NCI-H146 treated with DMSO at 0.1 percent for 48 hours (cell line): ENCODE results near the gene MAP7D1.

ENCODE experiments used
- DNase-seq: peaks from one replicate; lab custom pipeline; 2025; ENCODE audit not compliant: unreplicated experiment; lab: John Stamatoyannopoulos, UW

Gene MAP7D1

GRCh38 chr1:36155408-36156328 lies at the start of gene MAP7D1:
TSS of gene MAP7D1 (plus strand) at chr1:36156160. CDS start at chr1:36156418, 258 bp downstream.
- DNase-seq = peak; percentile 15

DNA sequence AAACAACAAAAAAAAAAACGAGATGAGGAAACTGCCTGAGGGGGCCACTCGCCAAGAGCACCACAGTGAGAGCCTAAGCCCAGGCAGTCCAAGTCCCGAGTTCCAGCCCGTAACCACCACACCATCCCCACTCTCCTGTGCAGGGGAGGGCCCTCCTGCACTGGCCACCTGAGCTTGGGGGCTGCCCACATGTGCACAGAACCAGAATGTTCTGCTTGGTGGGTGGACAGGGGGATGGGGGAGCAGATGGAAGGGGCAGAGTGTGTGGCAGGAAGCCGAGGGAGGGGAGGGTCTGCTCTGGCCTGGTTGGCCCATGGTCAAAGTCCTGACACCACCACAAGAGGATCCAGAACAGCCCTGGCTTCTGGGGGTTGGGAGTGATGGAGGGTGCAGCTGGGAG lies 49.7 kb upstream of the MAP7D1 start:
- no peak for DNase-seq

- no peak for DNase-seq
Observed at GRCh38 chr1:36107394-36107793, 48.6 kb upstream of the MAP7D1 start.

- no peak for DNase-seq
Observed at GRCh38 chr1:36108314-36108713, 47.6 kb upstream of the MAP7D1 start.

DNA sequence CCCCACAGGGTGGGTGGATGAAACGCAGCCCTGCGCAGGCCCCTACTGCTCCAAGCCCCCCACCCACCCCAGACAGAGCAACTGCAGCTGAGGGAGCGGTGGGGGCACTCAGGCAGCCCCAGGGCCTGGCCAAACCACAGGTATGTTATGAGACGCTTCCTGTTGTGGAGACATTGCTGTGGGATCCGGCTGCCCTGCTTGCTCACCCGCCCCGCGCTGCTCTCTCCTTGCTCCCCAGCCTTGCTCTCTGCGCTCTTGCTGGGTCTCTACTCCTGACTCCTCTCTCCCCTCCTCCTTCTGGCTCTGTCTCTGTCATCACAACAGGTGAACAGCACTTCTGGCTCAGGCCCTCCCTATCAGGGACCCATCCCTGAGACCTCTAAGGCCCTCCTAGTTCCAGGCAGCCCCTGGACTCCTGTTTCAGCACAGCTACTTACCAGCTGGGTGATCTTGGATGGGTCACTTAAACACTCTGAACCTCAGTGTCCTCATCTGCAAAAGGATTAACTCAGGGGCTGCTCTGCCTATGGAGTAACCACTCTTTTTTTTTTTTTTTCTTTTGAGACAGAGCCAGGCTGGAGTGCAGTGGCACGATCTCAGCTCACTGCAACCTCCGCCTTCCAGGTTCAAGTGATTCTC lies 46.8 kb upstream of the MAP7D1 start:
- DNase-seq = no peak

DNA sequence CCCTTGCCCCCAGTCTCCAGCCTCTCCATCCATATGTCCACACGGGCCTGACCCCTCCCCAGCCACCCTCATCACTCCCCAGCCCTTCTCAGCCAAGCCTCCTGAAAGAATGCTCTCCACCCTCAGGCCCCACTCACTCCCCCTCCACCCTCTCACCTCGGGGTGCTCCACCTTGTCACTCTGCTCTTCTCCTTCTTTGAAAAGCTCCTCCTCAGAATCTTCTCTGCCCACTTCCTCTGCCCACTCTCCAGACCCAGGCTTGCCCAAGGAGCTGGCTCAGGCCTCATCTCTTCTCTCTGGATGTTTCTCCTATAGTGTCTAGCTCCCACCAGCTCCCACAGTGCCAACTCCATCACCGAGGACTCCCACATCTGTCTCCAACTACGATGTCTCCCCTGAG lies 44.8 kb upstream of the MAP7D1 start:
- no peak for DNase-seq

DNA sequence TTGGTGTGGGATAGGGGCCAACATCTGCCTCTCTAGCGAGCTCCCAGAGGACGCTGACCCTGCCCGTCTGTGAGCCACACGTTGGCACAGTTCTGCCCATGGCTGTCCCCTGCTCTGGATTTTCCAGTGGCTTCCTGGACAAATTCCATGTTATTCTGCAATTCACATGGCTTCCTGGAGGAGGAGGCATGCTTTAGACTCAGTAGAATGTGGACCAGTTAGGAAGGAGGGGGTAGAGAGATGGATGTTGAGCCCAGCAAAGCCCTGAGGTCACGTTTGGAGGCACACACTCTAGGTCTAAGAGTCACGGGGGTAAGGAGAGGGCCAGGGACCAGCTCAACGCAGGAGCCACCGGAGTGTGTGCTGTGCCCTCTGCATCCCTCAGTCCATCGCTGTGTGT lies 43.1 kb upstream of the MAP7D1 start:
- no peak for DNase-seq

DNA sequence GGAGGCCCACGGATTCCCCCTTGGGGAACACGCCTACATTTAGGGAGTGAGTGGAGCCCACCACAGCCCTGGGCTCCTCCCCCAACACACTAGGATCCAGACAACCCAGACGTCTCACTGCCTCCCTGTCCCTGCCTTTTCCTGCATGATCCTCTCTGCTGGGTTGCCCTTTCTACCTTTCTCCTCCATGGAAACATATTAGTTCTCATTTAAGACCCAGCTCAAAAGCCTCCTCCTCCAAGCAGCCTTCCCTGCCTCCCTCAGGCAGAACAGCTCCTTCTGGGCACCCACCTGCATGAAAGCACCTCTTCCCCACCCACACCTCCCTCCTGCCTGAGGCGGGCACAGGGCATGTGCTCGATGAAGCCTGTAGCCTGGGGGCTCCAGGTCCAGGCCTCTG lies 41.6 kb upstream of the MAP7D1 start:
- no peak for DNase-seq

DNA sequence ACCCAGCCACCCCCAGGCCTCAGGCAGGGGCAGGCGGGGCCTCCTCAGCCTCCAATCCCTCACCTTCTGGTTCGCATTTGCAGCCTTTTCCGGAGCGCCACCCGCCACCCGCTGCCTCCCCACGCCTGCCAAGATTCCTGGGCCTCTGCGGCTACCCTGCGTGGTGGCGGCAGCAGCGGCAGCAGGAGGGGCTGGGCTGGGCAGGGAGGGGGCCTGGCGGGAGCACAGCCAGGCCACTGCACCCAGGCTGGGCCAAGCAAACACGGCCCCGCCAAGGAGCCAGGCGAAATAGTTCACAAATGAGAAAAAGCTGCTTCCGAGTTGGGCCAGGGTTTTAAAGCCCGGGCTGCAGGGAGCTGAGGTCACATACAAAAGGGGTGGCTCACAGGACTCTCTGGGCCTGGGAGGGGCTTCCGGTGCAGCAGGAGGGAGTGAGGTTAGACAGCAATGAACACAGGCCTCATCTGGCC lies 40.7 kb upstream of the MAP7D1 start:
- DNase-seq = no peak

- no peak for DNase-seq
Observed at GRCh38 chr1:36115931-36116330, 40.0 kb upstream of the MAP7D1 start.

DNA sequence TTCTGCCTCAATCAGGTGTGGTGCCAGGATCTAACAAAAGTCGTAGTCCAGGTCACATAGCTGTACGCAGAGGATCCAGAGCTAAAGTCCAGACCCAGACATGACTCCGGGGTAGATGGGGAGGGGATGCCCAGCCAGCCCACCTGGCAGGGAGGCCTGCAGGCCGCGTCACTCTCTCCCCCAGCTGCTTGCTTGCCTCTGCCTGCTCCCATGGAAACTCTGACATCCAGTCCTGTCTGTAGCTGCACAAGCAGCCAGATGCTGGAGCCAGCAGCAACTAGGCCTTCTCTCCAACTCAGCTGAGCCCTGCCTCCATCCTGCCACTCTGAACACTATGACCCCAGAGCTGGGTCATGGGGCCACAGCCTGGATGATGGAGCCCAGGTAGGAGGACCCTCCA lies 39.1 kb upstream of the MAP7D1 start:
- DNase-seq = no peak

- no peak for DNase-seq
Observed at GRCh38 chr1:36118447-36119204, 37.3 kb upstream of the MAP7D1 start.

DNA sequence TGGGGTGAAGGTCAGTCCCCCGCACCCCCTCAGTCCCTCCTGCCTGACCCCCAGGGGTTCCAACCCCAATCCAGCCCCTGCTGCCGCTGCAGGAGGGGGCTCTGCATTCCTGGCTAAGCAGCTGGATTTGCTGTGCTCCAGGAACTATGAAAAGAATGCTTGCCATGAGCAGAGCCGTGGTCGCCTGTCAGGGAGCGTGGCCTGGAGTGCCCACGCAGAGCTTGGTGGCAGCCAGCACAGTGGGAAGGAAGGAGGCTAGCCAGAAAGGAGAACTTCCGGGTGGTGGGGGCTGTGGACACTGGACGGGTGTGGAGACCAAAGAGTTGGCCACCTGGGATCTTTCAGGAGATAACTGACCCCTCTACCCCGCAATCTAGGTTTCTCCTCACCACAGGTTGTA lies 36.5 kb upstream of the MAP7D1 start:
- no peak for DNase-seq

- no peak for DNase-seq
Observed at GRCh38 chr1:36122062-36123030, 33.6 kb upstream of the MAP7D1 start.

DNA sequence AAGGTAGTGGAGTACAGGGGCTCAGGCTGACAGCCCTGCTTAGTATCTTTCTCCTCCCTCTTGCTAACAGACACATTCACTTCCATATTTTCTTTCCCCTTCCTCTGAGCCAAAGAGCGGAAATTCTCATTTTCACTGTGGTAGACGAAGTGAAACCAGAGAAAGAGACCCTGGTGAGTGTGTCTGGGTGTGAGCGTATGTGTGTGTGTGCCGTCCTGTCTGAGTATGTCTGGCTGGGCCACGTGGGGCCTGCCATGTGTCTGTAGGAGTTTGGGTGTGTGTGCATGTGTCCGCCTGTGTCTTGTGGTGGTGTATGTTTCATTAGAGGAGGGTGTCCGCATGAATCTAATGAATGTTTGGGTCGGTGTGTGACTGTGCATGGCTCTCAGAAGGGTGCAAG lies 32.6 kb upstream of the MAP7D1 start:
- DNase-seq = no peak

DNA sequence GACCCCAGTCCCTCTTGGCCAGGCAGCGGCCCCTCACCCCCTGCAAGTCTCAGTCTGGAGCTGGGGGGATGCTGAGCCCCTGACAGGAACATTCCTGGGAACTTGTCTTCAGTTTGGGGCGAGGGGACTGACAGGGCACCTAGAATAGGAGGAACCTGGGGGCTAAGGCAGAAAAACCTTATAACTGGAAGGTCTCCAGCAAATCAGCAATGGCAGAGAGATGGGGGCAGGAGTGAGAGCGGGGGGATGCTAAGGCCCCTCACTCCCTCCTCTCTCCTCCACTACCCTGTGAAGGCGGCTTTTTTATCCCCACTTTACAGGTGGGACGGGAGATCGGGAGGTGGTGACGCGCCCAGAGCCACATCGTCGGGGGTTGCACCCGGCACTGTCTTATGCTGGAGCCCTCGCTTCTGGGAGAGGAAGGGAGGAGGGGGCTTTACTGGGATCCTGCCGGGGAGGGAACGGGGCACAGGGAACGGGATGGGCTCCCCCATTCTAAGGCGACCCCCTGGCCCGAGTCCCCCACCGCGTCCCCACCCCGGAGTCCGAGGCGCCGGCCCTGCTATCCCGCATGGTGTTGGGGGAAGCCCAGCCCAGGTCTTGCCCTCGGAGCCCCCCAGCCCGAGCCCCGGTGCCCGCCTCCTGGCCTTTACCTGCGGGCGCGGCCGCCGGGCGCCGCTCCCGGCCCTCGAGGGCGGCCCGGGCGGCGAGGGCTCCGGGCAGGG lies 31.4 kb upstream of the MAP7D1 start:
- no peak for DNase-seq

DNA sequence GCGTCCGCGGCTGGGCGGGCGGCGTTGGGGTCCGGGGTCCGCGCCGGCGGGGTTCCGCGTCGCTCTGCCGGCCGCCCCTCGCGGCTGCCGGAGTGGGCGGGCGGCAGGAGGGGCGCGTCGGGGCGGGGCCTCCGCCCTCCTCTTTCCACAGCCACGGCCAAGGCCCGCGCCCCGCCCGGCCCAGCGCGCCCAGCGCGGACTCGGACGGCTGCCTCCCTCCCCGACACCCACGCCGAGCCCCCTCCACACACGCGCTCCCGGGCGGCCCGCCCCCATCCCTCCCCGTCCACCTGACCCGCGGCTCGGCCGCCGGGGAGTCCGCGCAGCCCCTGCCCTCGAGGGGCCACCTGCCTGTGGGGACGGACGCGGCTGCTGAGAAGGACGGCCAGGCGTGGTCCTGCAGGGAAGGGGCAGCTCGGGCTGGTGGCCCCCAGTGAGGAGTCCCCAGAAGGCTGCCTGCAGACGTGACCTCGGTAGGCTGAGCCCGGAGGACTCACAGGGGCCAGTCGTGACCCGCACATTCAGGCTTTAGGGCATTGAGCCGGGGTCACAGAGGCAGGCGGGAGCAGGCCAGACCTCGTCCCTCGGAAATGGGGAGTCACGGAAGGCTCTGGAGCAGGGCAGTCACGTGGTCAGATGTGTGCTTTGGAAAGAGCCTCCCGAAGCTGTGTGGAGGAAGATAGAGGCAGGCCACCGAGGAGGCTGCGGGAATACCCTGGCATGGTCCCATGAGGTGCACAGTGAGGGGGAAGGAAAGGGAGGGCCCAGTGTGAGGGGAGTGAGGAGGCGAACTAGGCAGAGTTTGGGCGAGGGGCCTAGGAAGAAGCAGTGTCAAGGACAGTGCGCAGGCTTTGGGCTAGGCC lies 30.6 kb upstream of the MAP7D1 start, which contains the start of gene COL8A2:
COL8A2 (minus strand) TSS at position 94 of the 863 bp plus-strand sequence. CDS start 24,980 bp downstream, outside the sequence.
- DNase-seq = no peak

GRCh38 chr1:36126005-36126716 lies 29.8 kb upstream of the MAP7D1 start:
- DNase-seq = no peak
